DMS53 (cell line): ENCODE results near the gene VWA8.
A peak's percentile ranks its signal among the peaks of the same experiment; 100 is the strongest.
"Not testable (repeated sequence)": the region's sequence is repeated elsewhere in the genome, so short reads cannot be mapped to it uniquely, and the experiment has no call there.

Source experiments
- DNase-seq: peaks from one replicate; lab custom pipeline; 2025; lab: John Stamatoyannopoulos, UW

Gene VWA8

GRCh38 chr13:41588448-41588847, 372.5 kb downstream of the VWA8 start:
- no peak for DNase-seq

DNA sequence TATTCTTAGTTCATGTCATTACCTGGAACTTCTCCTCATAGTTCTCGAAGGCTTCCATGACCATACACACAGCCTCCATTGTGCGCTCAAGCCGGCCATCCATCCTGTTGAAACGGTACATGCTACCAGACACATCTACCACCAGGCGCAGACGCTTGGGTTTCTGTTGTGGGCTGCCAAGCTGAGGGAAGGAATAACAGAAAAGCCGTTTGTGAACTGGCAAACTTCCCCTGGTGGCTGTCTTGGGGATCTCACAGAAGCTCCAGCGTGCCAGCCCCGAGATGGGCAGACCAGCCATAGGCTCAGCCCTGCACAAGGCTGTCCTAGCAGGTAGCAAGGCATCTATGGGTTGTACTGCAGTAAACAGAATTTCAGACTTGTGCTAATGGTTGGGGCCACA, 373.4 kb downstream of the VWA8 start:
- DNase-seq: peak; percentile 4

DNA sequence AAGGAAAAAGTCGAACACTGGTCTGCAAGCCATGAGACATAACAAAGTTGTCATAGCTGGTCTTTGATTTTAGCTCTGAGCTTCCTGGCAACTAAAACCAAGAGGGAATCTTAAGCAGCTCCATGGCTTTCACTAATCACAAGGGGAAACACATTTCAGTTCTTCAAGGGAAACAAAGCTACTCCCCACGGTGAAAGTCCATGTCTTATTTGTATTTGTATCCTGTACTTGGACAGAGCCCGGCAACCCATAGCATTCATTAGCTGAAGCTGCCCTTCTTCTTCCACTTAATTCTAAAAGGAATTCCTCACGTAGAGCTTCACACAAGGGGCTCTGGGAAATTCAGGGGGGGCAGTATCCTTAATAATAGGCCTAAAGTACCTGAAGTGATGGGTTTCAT, 374.7 kb downstream of the VWA8 start:
- no peak for DNase-seq

DNA sequence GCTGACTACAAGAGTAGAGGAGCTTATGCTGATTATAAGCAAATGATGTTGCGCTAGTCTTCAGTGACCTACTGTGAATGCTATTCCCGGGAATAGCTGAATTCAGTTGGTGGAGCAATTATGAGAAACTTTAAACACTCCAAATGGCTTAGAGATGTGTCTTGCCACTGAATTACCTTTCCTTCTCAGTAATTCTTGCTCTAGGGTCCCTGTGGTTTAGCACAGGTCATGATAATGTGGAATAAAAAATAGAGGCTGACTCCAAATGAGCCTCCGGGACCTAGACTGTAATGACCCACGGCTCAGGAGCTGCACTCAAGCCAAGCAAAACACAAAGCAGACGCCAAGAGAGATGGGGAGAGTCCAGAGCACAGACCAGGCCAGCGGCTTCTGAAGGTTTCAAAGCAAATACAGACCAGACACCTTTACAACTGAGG, 378.9 kb downstream of the VWA8 start:
- no peak for DNase-seq

DNA sequence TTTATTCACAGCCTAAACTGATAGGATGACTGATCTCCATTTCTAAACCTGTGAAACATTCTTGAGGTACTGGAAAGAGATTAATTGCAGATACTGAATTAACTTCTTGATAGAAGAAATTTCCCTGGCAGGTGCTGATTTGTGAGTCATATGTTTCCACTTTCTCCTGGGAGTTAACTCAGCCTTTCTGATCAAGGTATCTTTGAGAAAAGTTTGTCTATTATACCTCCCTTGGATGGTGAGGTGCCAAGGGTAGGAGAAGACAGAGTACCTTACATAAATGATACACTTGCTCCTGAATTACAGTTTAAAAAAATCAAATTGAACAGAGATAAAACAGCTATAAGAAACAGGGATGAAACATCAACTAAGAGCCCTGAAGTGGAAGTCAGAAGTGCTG, 380.6 kb downstream of the VWA8 start:
- no peak for DNase-seq

- DNase-seq: no peak
Measured at GRCh38 chr13:41579881-41580280, 381.0 kb downstream of the VWA8 start.

GRCh38 chr13:41579168-41579567, 381.7 kb downstream of the VWA8 start:
- DNase-seq: no peak

- no peak for DNase-seq
Measured at GRCh38 chr13:41578371-41578770, 382.5 kb downstream of the VWA8 start.

GRCh38 chr13:41577436-41577835, 383.5 kb downstream of the VWA8 start:
- no peak for DNase-seq

DNA sequence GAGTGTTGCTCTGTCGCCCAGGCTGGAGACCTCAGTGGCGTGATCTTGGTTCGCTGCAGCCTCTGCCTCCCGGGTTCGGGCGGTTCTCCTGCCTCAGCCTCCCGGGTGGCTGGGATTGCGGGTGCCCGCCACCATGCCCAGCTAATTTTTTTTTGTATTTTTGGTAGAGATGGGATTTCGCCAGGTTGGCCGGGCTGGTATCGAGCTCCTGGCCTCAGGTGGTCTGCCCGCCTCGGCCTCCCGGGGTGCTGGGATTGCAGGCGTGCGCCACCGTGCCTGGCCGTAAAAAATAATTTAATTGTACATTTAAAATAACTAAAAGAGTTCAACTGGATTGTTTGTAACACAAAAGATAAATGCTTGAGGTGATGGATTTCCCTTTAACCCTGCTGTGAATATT, 387.3 kb downstream of the VWA8 start:
- not testable (repeated sequence) for DNase-seq

GRCh38 chr13:41571817-41572340, 389.0 kb downstream of the VWA8 start:
- not testable (repeated sequence) for DNase-seq

GRCh38 chr13:41568972-41569351, 391.9 kb downstream of the VWA8 start:
- DNase-seq: no peak

- no peak for DNase-seq
Measured at GRCh38 chr13:41568143-41568971, 392.6 kb downstream of the VWA8 start.

GRCh38 chr13:41567363-41567762, 393.5 kb downstream of the VWA8 start:
- DNase-seq: no peak

DNA sequence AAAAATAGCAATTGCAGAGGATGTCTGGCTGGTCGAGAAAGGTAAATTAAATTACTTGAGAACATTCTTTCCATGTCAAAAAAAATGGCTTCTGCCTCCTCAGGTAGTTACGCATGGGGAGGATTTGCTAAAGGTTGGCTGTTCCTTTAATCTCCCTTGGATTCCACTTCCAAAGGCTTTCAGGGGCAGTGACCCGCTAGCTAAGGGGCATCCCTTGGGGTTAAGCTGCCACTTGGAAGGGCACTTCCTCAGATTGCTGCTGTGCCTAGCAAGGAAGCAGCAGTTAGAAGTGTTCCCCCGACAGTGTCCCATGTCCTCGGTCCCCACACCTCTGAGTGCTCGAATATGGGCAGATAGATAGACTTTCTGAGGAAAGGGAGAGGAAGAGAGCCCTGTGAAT, 395.1 kb downstream of the VWA8 start:
- DNase-seq: no peak

DNA sequence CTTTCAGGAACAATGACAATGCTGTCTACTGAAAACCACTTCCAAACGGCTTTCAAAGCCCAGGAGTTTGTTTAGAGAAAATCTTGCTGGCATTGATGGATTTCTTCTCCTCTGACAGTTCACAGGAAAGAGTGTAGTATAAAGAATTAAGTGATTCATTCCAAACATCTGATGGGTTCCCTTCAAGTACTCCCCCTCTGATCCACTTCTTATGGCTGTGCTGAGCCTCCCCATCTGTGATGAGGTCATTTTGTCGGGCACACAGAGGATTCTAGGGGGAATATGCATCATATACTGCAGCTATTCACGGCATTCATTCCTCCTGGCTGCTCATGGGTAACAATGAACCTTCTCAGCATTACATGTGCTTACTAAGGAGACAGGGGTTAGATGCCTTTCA, 395.7 kb downstream of the VWA8 start:
- no peak for DNase-seq

- DNase-seq: no peak
Measured at GRCh38 chr13:41563984-41564365, 396.9 kb downstream of the VWA8 start.

GRCh38 chr13:41563341-41563983, 397.4 kb downstream of the VWA8 start:
- DNase-seq: peak; percentile 20

GRCh38 chr13:41562541-41563178, 398.2 kb downstream of the VWA8 start:
- no peak for DNase-seq

- DNase-seq: no peak
Measured at GRCh38 chr13:41562083-41562482, 398.8 kb downstream of the VWA8 start.

GRCh38 chr13:41561170-41561569, 399.7 kb downstream of the VWA8 start:
- no peak for DNase-seq

DNA sequence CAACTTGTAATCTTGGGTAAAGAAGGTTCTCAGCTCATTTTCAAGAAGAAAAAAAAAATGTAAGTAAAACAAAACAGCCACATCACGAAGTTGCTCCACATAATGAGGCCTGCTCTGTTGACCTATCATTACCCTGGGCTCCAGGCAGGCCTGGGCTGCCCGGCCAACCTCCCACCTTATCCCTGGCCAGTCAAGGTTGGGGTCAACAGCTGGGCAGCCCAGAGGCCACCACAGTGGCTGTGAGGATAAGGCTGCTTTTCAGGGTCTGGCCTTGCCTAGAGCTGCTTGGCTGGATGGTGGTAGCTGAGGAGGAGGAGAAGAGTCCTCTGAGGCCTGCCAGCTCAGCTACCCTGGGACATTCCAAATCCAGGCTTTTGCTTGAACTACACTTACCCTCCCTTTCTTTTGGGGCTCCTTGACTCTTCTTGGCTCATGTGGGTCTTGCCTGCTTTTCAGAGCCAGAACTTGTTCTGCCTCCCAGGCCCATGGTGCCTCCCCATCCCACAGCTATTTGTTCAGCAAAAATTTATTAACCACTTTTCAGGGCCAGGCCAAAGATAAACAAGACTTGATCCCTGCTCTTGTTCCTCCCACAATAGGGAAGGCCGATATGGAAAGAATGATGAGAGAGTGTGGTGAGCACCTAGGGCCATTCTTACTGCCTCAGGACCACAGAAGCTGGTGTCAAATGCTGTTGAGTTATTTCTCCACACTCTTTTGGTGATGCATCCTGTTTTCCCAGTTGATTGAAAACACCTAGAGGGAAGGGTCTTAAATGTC, 401.9 kb downstream of the VWA8 start:
- DNase-seq: no peak
